HG03439 (cell line): ENCODE measurements around the gene HSPH1.
"Not testable (repeated sequence)": the region's sequence is repeated elsewhere in the genome, so short reads cannot be mapped to it uniquely, and the experiment has no call there.

Source experiments
- ATAC-seq: cut with Tn5 transposase; IDR thresholded peaks from one replicate; pipeline ENCODE4 v1.9.1; 2021; ENCODE audit warnings: mild to moderate bottlenecking, moderate library complexity; ENCODE audit not compliant: unreplicated experiment

HSPH1 gene

GRCh38 chr13:31177813-31178495 is 16.2 kb upstream of the HSPH1 start:
- ATAC-seq, result not testable (repeated sequence)

- no peak for ATAC-seq
These were observed 14.3 kb upstream of the HSPH1 start for GRCh38 chr13:31175847-31176532.

- ATAC-seq, result no peak
These were observed 12.3 kb upstream of the HSPH1 start for GRCh38 chr13:31174018-31174417.

- ATAC-seq, result no peak
These were observed 10.8 kb upstream of the HSPH1 start for GRCh38 chr13:31172535-31172934.

- ATAC-seq, result no peak
These were observed 10.3 kb upstream of the HSPH1 start for GRCh38 chr13:31172001-31172400.

GRCh38 chr13:31168736-31169135 is 7.0 kb upstream of the HSPH1 start:
- ATAC-seq, result no peak

- ATAC-seq, result no peak
These were observed 6.5 kb upstream of the HSPH1 start for GRCh38 chr13:31168166-31168565.

- ATAC-seq, result no peak
These were observed 5.8 kb upstream of the HSPH1 start for GRCh38 chr13:31167490-31167889.

GRCh38 chr13:31166591-31166990 is 4.9 kb upstream of the HSPH1 start:
- ATAC-seq, result no peak

- ATAC-seq, result peak; percentile 86
These were observed 676 bp upstream of the HSPH1 start for GRCh38 chr13:31162151-31163008.

- no peak for ATAC-seq
These were observed 697 bp downstream of the HSPH1 start for GRCh38 chr13:31160857-31161556.

GRCh38 chr13:31159306-31159705 is 2.4 kb downstream of the HSPH1 start:
- no peak for ATAC-seq

GRCh38 chr13:31154939-31155338 is 6.8 kb downstream of the HSPH1 start:
- no peak for ATAC-seq

- ATAC-seq, result no peak
These were observed 9.9 kb downstream of the HSPH1 start for GRCh38 chr13:31151837-31152236.

- ATAC-seq, result no peak
These were observed 11.3 kb downstream of the HSPH1 start for GRCh38 chr13:31150315-31150985.

- no peak for ATAC-seq
These were observed 12.1 kb downstream of the HSPH1 start for GRCh38 chr13:31149604-31150003.

GRCh38 chr13:31145417-31145816 is 16.3 kb downstream of the HSPH1 start:
- no peak for ATAC-seq

GRCh38 chr13:31138515-31138914 is 23.2 kb downstream of the HSPH1 start:
- ATAC-seq, result no peak

- no peak for ATAC-seq
These were observed 25.0 kb downstream of the HSPH1 start for GRCh38 chr13:31136724-31137123.

GRCh38 chr13:31134039-31134711 is 27.5 kb downstream of the HSPH1 start:
- no peak for ATAC-seq
